GM18517 (cell line): ENCODE data around the gene REPS2.
"Not testable (repeated sequence)": the region's sequence is repeated elsewhere in the genome, so short reads cannot be mapped to it uniquely, and the experiment has no call there.

ENCODE experiments used
- ATAC-seq: cut with Tn5 transposase; IDR thresholded peaks from one replicate; pipeline ENCODE4 v1.9.1; 2021; ENCODE audit warnings: mild to moderate bottlenecking, moderate library complexity; ENCODE audit not compliant: unreplicated experiment

Gene REPS2

GRCh38 chrX:16962661-16963060 lies 16.2 kb downstream of the REPS2 start:
- not testable (repeated sequence) for ATAC-seq

- no peak for ATAC-seq
Observed at GRCh38 chrX:16963216-16963615, 16.8 kb downstream of the REPS2 start.

GRCh38 chrX:16964976-16965375 lies 18.5 kb downstream of the REPS2 start:
- not testable (repeated sequence) for ATAC-seq

GRCh38 chrX:16966752-16967448 lies 20.4 kb downstream of the REPS2 start:
- no peak for ATAC-seq

GRCh38 chrX:16968753-16969152 lies 22.3 kb downstream of the REPS2 start:
- not testable (repeated sequence) for ATAC-seq

GRCh38 chrX:16970977-16971376 lies 24.5 kb downstream of the REPS2 start:
- no peak for ATAC-seq

- peak; percentile 55 for ATAC-seq
Observed at GRCh38 chrX:16971694-16972093, 25.2 kb downstream of the REPS2 start.

GRCh38 chrX:16975233-16975632 lies 28.8 kb downstream of the REPS2 start:
- ATAC-seq: no peak

GRCh38 chrX:16977771-16978170 lies 31.3 kb downstream of the REPS2 start:
- no peak for ATAC-seq

- ATAC-seq: no peak
Observed at GRCh38 chrX:16978193-16978984, 31.9 kb downstream of the REPS2 start.

GRCh38 chrX:16979226-16979625 lies 32.8 kb downstream of the REPS2 start:
- no peak for ATAC-seq

- ATAC-seq: no peak
Observed at GRCh38 chrX:16981209-16981608, 34.8 kb downstream of the REPS2 start.

- ATAC-seq: no peak
Observed at GRCh38 chrX:16981980-16982379, 35.5 kb downstream of the REPS2 start.

- ATAC-seq: no peak
Observed at GRCh38 chrX:16983051-16983450, 36.6 kb downstream of the REPS2 start.

- ATAC-seq: no peak
Observed at GRCh38 chrX:16985286-16985685, 38.8 kb downstream of the REPS2 start.

GRCh38 chrX:16986169-16986568 lies 39.7 kb downstream of the REPS2 start:
- ATAC-seq: no peak

- ATAC-seq: no peak
Observed at GRCh38 chrX:16989750-16990149, 43.3 kb downstream of the REPS2 start.

- no peak for ATAC-seq
Observed at GRCh38 chrX:16990839-16991238, 44.4 kb downstream of the REPS2 start.

- no peak for ATAC-seq
Observed at GRCh38 chrX:16992445-16992844, 46.0 kb downstream of the REPS2 start.

GRCh38 chrX:16992951-16993350 lies 46.5 kb downstream of the REPS2 start:
- no peak for ATAC-seq

GRCh38 chrX:16993791-16994318 lies 47.4 kb downstream of the REPS2 start:
- ATAC-seq: no peak

GRCh38 chrX:16994736-16995135 lies 48.3 kb downstream of the REPS2 start:
- ATAC-seq: no peak
